Measurements from ENCODE around the gene PNPLA1.

PNPLA1 gene

DNA sequence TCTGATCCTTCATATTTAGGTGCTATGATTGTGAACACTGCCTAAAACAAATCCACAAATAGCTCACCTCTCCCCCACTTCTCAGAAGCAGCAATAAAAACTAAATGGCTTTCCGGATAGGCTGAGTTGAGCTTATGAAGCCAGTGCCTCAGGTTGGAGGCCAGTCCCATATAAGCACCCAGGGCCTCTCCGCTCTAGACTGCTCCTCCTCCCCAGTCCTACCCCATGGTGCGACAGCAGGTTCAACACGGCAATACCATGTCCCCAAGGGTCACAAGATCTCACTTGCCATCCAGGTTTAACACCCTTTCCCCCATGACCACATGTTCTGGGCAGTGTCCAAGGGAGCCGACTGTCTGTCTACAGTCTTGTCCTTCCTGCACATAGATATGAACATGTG is 46.1 kb downstream of the PNPLA1 start:
- DNase-seq (ENCODE audit: low read depth), result no peak

DNA sequence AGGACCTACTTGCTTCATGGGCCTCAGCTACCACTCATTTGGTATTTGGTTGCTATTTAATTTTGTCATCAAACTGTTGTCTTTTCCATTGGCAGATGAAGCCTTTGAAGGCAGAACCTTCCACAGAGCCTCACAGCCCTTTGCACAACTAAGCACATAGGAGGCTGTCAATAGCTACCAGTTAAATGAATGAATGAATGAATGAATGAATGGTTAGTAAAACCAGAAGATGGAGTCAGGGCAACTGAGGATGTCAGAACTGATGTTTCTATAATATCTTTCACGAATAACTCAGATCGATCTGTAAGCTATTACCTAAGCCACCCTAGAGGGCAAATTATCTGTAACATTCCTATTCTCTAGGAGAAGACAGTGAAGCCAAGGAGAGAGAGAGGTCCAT is 47.8 kb downstream of the PNPLA1 start:
- no peak for DNase-seq (ENCODE audit: low read depth)

DNA sequence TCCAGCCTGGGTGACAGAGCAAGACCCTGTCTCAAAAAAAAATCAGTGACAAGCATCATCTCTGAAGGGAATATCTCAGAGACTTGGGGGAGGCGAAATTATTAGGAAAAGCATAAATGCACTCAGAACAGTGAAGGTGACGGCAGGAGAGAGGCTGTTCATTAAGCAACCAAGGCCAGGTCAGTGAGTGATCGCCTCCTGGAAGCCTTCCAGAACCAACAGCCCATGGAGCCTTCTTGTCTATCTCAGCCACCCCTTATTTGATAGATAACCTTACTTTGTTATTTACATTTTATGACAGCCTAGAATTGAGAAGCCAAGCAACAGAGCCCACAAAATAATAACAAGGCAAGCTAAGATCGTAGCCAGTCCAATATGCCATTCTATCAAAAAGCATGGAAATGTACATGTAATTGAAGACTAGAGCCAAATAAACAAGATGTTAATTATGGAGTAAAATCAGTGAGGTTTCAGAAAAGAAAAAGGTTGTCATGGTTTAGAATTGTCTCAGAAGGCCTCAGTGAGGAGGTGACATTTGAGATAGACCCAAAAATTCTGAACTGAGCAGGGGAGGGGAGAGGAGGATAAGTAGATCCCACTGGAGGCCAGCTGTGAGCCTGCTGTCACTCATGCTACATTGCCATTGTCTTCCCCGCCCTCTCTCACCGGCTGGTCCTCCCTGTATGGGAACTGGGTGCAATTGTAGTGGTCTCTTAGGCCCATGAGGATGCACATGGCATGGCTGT is 49.0 kb downstream of the PNPLA1 start:
- no peak for DNase-seq (ENCODE audit: low read depth)

DNA sequence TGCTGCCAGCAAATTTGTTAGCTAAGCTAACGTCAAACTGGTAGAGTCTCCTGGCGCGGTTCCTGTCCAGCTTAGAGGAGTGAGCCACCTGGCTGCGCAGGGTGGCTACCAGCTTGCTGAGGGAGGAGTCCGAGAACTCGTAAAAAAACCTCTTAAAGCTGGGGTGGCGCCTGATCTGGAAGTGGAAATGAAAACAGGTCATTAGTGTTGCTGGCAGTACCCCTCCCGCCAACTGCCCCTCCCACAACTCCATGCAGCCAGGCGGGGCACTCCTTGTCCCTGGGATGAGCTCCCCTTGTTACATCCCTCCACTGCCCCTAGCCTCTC is 49.5 kb downstream of the PNPLA1 start:
- no peak for DNase-seq (ENCODE audit: low read depth)

DNA sequence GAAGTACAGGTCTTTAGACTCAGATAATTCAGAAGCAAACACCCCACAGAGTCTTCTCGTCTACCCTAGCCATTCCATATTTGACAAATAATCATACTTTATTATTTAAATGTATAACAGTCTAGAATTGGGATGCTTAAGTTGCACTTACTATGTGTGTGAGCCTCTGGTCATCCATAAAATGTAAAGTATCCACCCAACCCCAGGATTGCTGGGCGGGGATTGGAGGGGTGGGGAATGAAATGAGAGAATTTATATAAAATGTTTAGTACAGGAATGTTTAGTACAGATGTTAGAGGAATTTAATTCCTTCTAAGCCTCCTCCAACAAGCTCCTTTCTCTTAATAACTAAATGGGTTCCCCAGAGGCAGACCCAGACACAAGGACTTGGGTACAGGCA is 50.0 kb downstream of the PNPLA1 start:
- no peak for DNase-seq (ENCODE audit: low read depth)

DNA sequence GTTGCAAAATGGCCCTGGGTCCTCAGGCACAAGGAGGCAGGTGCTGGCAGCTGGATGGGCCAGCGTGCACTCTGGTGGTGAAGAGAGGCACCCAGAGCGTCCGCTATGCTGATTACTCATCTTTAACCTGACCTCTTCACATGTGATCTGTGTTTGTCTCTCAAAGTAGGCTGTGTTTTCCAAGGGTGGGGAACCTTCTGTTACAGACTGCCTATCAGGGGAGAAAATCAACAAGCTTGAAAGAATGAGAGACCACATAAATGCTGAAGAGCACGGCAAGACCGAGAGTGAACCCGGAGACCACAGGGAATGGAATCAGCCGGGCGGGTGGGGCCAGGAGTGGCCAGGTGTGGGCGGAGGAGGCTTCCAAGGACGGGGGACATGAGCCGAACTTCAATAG is 50.6 kb downstream of the PNPLA1 start:
- DNase-seq (ENCODE audit: low read depth), result no peak

DNA sequence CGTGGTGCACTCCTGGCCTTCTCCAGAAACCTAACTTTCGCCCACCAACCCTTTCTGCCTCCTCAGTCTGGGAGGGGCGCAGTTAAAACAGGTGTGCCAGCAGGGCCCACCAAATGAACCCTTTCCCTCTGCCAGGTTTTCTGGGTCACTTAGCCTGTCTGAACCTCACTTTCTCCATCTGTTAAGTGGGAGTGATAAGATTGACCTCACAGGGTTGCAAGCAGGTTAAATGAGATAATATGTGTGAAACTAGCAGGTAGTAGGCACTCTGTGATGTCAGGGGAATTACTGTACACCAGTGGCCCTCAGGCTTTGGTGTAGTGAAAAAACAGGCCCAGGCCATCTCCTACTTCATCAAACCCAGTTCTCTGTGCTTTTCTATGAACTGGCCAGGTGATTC is 52.7 kb downstream of the PNPLA1 start:
- no peak for DNase-seq (ENCODE audit: low read depth)

DNA sequence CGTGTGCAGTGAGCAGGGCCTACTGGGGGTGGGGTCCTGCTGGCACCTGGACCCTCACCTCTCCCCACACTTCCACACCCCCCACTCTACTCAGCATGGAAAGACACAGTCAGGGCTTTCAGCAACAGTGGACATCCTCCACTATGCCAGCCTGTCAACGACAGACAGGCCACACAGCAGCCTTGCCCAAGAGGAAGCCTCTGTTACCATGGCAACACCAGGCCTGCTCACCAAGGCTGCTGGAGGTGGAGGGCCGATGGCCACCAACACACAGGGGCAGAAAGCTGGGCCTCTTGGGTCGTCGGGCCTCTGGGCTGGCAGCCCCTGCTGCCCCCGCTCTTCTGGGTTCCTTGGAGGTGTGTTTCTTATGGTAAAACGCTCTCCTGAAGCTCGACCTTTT is 53.2 kb downstream of the PNPLA1 start:
- DNase-seq (ENCODE audit: low read depth), result no peak

DNA sequence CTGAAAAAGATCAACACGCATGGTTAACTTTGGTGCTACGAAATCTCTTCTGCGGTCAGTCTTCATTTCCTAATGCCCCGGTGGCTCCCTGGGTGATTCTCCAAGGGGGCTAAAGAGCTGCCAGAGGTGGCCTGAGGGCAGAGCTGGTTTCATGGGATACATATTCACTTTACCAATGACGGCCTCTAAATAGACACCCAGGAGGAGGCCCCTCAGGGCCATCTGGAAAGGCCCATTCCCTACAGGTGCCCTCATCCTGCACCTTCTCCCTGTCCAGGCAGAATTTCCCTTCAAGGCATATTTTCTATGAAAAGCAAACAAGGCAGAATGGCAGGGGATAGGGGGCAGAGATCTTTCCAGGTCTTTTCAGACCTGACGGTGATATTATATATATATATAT is 54.3 kb downstream of the PNPLA1 start:
- DNase-seq (ENCODE audit: low read depth), result no peak

DNA sequence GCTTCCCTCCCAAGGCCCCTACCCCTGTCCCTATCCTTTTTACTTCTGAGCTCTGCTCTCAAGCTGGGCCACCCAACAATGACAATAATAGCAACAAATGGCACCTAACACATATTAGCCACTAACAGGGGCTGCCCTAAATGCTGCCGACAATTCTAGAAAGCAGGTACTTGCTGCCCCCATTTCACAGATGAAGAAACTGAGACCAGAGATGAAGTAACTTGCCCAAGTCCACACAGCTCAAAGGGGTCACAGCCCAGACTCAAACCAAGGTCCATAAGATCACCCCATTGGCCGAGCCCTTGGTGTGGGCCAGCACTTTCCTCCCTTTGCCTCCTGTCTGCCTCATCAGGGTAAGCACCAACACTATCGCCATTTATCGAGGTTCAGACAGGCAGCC is 54.9 kb downstream of the PNPLA1 start:
- DNase-seq (ENCODE audit: low read depth), result no peak

DNA sequence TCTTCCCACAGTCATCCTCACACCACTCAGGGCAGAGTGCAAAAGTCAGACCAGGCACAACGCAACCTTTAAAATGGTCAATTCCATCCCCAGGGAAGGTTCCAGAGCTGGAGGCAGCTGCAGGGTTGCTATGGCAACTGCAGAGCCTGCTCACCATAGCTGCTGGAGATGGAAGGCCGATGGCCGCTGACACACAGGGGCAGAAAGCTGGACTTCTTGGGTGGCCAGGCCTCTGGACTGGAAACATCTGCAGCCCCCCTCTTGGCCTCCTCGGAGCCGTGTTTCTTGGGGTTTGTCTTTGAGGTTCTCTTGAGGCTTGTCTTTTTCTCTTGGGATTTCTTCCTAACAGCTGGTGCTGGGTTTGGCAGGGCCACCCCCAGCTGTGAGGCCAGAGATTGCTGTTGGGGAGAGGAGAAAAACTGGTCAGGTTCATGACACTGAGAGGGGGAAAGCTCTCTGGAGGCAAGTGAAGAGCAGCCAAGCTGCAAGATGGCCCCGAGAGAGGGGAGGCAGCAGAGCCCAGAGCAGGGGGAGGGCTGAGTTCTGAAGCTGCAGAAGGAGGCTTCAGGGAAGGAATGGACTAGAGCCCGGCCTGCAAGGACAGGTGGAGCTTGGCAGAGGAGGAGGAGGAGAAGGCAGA is 56.6 kb downstream of the PNPLA1 start:
- no peak for DNase-seq (ENCODE audit: low read depth)

DNA sequence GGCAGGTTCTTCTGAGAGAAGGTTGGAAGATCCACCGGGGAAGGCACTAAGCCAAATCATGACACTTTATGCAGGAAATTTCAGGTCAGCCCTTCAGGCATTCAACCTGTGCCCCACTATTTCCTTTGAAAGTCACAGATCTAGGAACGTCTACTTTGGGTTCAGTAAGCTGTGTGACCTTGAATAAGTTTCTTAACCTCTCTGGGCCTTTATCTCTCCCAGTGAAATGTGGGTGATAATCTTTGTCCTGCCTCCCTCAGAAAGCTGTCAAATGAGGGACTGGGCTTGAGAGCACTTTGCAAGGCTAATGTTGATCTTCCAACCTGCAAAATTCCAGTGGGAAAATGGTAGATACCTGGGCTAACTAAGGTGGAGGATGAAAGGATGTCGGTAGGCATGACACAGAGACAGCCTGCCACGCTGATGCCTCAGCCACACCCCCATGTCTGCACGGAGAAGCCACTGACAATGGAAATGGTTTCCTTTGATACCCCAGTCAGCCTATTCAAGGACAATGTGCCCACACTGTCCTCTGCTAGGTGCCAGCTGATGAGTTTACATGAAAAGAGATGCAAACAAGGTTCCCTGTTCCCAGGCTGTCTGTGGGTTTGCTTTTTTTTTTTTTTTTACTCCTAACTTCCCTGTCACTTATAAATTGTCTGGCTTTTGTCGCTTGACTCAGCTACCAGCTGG is 57.5 kb downstream of the PNPLA1 start:
- DNase-seq (ENCODE audit: low read depth), result no peak

DNA sequence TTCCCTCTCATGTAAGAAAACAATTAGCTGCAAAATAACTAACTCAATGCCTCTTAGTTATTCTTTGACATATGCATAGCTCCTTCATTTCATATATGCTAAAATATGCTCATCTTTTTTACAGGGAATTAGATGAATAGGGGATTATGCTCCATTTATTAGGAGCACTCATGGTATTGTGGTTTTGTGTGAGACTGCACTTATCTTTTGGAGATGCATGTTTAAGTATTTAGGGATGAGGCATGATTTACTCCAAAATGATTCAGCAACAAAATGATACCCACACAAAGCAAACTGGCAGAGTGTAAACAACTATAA is 58.0 kb downstream of the PNPLA1 start:
- no peak for DNase-seq (ENCODE audit: low read depth)

DNA sequence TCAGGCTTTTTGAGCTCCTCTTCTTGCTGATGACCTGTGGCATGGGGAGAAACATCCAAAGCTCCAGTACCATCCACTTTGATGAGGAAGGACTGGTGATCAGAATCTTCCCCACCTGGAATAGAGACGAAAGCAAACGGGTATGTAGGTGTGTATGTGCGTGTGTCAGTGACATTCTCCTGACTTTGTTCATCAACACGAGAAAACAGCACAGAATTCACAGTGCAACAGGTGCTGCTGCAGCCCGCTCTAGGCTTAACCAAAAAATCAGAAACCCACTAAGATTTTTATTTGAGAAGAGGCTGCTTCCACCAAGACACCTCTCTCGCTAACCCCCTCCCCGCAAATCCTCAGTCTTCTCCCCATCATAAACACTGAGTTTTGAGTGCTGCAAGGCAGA is 58.7 kb downstream of the PNPLA1 start:
- DNase-seq (ENCODE audit: low read depth), result no peak

DNA sequence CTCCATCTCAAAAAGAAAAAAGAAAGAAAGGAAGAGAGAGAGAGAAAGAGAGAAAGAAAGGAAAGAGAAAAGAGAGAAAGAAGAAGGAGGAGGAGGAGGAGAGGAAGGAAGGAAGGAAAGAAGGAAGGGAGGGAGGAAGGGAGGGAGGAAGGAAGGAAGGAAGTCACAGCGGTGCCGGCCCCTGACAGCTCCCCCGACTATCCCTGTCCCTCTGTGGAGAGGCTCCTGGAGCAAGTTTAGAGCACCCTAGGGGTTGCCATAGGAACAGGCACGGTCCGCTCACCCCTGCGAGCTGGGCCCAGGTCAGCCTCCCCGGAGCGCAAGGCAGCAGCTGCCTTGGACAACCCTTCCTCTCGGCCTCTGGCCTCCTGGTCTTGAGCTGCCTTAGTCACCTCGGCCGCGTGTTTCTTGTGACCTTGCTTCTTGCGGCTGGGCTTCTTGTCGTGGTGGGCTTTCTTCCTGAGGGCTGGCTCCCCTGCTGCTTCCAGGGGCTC is 60.0 kb downstream of the PNPLA1 start:
- DNase-seq (ENCODE audit: low read depth), result no peak

DNA sequence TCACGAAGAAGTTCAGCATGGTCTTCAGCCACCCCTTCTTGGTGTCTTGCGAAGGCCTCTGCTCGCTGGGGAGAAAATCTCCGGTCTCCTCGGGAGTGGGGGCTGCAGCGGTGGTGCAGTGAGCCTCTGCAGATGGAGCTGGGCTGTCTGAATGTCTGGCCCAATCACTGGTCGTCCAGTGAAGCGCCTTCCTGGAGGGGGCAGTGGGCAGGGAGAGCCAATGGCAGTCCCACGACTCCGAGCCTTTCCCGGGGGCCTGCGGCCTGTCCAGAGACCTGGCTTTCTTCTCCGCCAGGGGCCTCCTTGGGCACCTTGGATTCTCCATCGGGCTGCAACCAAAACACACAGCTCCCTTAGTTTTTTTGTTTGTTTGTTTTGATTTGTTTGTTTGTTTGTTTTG is 60.5 kb downstream of the PNPLA1 start:
- DNase-seq (ENCODE audit: low read depth), result no peak

DNA sequence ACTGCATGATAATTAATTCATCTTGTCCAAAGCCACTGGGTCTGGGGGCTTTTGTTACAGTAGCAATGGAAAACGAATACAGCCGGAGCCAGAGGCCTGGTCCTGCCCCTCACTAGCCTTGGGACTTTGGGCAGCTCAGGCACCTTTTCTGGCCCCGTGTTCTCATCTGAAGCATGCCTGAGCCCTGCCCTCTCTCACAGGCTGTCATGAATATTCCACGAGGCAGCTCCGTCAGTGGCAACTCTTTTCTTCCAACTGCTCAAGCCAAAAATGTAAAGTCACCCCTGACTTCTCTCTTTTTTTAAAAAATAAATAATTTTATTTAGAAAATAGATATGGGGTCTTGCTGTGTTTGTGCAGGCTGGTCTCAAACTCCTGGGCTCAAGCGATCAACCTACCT is 61.5 kb downstream of the PNPLA1 start:
- no peak for DNase-seq (ENCODE audit: low read depth)

DNA sequence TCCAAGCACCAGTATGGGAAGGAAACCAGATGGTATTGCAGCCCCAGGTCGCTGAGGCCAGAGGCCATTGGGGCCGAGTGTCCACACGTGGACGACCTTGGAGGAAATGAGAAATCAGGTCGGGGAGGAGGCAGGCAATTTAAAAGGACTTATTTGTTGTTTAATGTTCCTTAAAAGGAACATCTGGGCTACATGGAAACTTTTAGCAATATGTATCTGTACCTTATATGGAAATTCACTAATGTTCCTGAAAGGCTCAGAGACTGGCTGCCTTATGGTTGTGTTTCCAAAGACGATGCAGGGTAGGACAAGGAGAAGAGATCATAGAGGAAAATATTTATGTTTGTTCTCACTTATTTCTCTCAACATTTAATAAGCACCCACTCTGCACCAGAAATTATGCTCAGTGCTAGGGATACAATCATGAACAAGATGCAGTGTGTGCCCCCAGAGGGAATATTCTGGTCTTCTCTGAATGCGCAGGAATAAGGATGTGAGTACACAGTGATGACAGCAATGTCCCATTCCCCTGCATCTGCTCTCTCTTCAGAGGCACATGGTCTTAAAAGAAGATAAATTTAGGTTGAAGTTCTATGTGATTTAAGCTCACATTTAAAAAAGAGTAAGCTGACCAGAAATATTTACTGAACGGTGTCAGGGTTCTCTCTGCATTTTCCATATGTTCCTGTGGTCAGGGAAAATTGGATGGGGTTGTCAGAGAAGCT is 63.5 kb downstream of the PNPLA1 start:
- DNase-seq (ENCODE audit: low read depth), result no peak

DNA sequence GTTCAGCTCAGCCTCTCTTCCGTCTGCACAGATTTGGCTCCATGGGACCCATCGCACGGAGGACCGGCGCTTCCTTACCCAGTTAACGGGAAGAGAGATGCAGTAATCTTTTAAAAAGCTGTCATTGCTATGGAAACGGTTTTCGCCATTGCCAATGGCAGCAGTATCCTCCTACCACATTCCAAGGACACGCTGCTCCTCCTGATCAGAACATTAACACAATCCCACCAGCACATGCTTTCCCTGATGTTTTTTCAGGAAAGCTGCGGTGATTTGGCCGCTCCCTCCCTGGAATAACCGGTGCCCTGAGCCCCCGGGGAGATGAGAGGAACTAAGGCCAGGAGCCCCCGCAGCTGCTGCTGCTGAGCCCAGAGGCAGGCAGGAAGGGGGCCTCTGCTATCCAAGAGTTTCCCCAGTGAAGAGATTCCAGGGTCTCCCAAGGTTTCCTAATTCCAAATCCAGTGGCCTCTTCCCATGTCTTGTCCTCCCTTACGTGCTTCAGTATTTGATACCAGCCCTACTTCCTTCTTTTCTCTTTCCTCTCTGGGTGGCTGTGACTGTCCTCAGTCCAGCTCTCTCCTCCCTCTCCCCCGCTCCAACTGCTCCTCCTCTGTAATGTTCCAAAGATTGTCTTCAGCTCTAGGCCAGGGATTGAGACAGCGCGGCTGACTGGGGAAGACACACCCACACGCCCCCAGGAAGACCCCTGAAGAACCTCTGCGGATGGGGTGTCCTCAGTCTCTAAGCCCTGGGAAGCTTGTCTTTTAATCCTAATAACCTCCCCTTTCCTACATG is 64.3 kb downstream of the PNPLA1 start:
- DNase-seq (ENCODE audit: low read depth), result no peak

DNA sequence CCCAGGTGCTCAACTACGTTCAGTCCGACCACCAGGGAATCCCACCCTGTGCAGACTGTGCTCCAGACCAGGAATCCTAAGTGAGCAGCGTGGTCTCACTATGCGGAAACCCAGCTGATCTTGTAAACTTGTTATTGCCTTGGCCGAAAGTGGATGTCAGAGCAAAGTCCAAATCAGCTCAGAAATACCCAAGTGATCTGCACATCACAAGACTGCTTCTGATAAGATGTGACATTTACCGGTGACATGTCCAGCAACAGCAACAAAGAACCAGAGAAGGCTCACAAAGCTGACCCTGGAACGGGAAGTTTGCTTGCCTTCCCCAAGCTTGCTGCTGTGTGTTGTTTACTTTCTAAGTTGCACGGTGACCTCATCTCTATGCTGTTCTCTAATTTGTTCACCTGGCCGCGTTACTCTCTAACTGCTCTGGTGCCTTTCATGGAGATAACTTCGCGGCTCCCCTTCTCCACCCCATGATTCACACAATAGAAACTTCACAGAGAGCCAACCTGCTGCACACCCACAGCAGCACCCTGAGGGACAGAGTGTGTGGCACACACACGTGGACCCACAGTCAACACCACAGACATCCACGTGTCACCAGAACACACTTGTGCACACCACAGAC is 65.1 kb downstream of the PNPLA1 start:
- DNase-seq (ENCODE audit: low read depth), result no peak

DNA sequence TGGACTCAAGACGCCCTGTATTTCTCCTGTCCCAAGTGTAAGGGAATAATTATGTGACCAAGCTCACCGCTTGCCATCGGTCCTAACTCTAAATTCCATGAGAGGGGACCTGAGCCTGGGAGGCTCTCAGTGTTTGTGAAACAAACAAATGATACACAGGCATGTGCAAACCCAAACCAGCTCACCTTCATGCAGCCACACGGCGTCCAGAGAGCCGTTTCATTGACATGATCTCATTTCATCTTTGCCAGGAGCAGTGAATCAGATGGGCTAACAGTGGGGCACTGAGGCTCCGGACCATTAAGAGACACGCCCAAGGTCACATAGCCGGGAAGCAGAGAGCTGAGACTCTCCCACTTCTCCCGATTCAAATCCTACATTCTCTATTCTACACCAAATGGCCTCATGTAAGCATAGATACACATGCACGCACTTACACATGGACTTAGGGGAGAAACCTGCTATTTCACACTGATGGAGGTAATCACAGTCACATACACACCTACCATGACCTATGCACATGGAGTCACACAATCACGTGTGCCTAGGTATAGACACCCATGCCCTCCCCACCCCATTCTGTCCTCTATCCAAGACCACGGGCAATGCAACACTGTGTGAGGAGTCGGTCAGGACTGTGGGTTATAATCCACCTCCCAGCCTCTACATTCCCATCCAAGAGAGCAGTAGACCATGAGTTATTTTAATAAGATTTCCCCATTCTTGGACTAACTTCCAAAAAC is 65.8 kb downstream of the PNPLA1 start:
- DNase-seq (ENCODE audit: low read depth), result no peak
